Stimulated activated CD4-positive, alpha-beta T cell treated with anti-CD3 and anti-CD28 coated beads, TNF-alpha, amount 100 ng/mL, for 48 hours (primary cell): ENCODE results near the gene COL16A1.

Experiments used
- DNase-seq, 3 donors: peaks; one replicate each; pipeline ENCODE4 v3.0.0-alpha.2; 2020; ENCODE audit warnings: low read depth in 3 of 3

The COL16A1 gene

GRCh38 chr1:31703431-31704270 is at the start of gene COL16A1:
TSS of gene COL16A1 (minus strand) at chr1:31704017. CDS start at chr1:31702193, 1,824 bp downstream.
- DNase-seq: no peak

- no peak for DNase-seq
Measured at GRCh38 chr1:31752952-31753475, 49.2 kb upstream of the COL16A1 start.

- no peak for DNase-seq
Measured at GRCh38 chr1:31752258-31752657, 48.4 kb upstream of the COL16A1 start.

- DNase-seq: no peak
Measured at GRCh38 chr1:31751822-31752241, 48.0 kb upstream of the COL16A1 start.

- DNase-seq: no peak
Measured at GRCh38 chr1:31750858-31751510, 47.2 kb upstream of the COL16A1 start.

GRCh38 chr1:31749785-31750735 is 46.2 kb upstream of the COL16A1 start:
- no peak for DNase-seq

- DNase-seq: no peak
Measured at GRCh38 chr1:31748365-31748764, 44.5 kb upstream of the COL16A1 start.

GRCh38 chr1:31747304-31747703 is 43.5 kb upstream of the COL16A1 start:
- DNase-seq: no peak

- DNase-seq: no peak
Measured at GRCh38 chr1:31746687-31747086, 42.9 kb upstream of the COL16A1 start.

GRCh38 chr1:31745946-31746670 is 42.3 kb upstream of the COL16A1 start:
- no peak for DNase-seq

GRCh38 chr1:31745096-31745945 is 41.5 kb upstream of the COL16A1 start:
- no peak for DNase-seq

- DNase-seq: no peak
Measured at GRCh38 chr1:31744165-31744888, 40.5 kb upstream of the COL16A1 start.

GRCh38 chr1:31742462-31743212 is 38.8 kb upstream of the COL16A1 start:
- DNase-seq: no peak

GRCh38 chr1:31739346-31739745 is 35.5 kb upstream of the COL16A1 start:
- peak in 1 of 3 donors; percentile 41 for DNase-seq

- DNase-seq: no peak
Measured at GRCh38 chr1:31736675-31737074, 32.9 kb upstream of the COL16A1 start.

- no peak for DNase-seq
Measured at GRCh38 chr1:31735571-31735970, 31.8 kb upstream of the COL16A1 start.

- DNase-seq: no peak
Measured at GRCh38 chr1:31734582-31735107, 30.8 kb upstream of the COL16A1 start.
